HEK293T (cell line): ENCODE results near the gene NEK6.

Experiments
- CTCF ChIA-PET: fragments of 350-600 bp; formaldehyde crosslinking; extraction: SDS; loops from one replicate; lab custom pipeline; 2021; ENCODE audit warnings: antibody characterized with exemption, inconsistent platforms; lab: Yijun Ruan, JAX
- POLR2A ChIA-PET: fragments of 350-600 bp; formaldehyde crosslinking; extraction: SDS; loops from one replicate; lab custom pipeline; 2020; ENCODE audit warnings: antibody characterized with exemption, inconsistent platforms; lab: Yijun Ruan, JAX
- DNase-seq: peaks from one replicate; pipeline ENCODE4 v3.0.0; 2012; ENCODE audit warnings: mixed read lengths; ENCODE audit errors: extremely low spot score
- ARNT ChIP-seq: fragments of 450-650 bp; IDR thresholded peaks from 2 replicates; pipeline ENCODE4 v1.6.1; 2017; ENCODE audit warnings: mild to moderate bottlenecking
- BHLHE40 ChIP-seq: fragments of 450-650 bp; IDR thresholded peaks from 2 replicates; pipeline ENCODE4 v1.6.1; 2016; ENCODE audit warnings: mild to moderate bottlenecking, moderate library complexity, borderline replicate concordance
- CTBP1 ChIP-seq: fragments of 450-650 bp; IDR thresholded peaks from 2 replicates; pipeline ENCODE4 v1.6.1; 2016; ENCODE audit warnings: borderline replicate concordance
- ELF4 ChIP-seq: fragments of 450-650 bp; IDR thresholded peaks from 2 replicates; pipeline ENCODE4 v1.6.1; 2017; ENCODE audit warnings: antibody characterized with exemption
- FOXK2 ChIP-seq: fragments of 450-650 bp; IDR thresholded peaks from 2 replicates; pipeline ENCODE4 v1.6.1; 2016; ENCODE audit warnings: mild to moderate bottlenecking
- FOXM1 ChIP-seq: fragments of 450-650 bp; IDR thresholded peaks from 2 replicates; pipeline ENCODE4 v1.6.1; 2017; ENCODE audit warnings: mild to moderate bottlenecking, borderline replicate concordance
- HDGF ChIP-seq: fragments of 450-650 bp; IDR thresholded peaks from 2 replicates; pipeline ENCODE4 v1.6.1; 2017; ENCODE audit warnings: antibody characterized with exemption, borderline replicate concordance
- L3MBTL2 ChIP-seq: fragments of 450-650 bp; conservative IDR thresholded peaks from 2 replicates; pipeline ENCODE4 v1.6.1; 2016; ENCODE audit warnings: mild to moderate bottlenecking
- LEF1 ChIP-seq: fragments of 450-650 bp; IDR thresholded peaks from 2 replicates; pipeline ENCODE4 v1.6.1; 2017; ENCODE audit warnings: mild to moderate bottlenecking, borderline replicate concordance
- NFRKB ChIP-seq: fragments of 450-650 bp; IDR thresholded peaks from 2 replicates; pipeline ENCODE4 v1.6.1; 2016; ENCODE audit warnings: mild to moderate bottlenecking, moderate library complexity
- PKNOX1 ChIP-seq: fragments of 450-650 bp; IDR thresholded peaks from 2 replicates; pipeline ENCODE4 v1.6.1; 2016
- SP1 ChIP-seq: fragments of 450-650 bp; IDR thresholded peaks from 2 replicates; pipeline ENCODE4 v1.6.1; 2017
- SUZ12 ChIP-seq: fragments of 450-650 bp; IDR thresholded peaks from 2 replicates; pipeline ENCODE4 v1.6.1; 2016; ENCODE audit warnings: mild to moderate bottlenecking
- TARDBP ChIP-seq: fragments of 450-650 bp; IDR thresholded peaks from 2 replicates; pipeline ENCODE4 v1.6.1; 2016
- ZNF384 ChIP-seq: fragments of 450-650 bp; IDR thresholded peaks from 2 replicates; pipeline ENCODE4 v1.6.1; 2016

NEK6 gene

GRCh38 chr9:124304285-124304684, 46.5 kb downstream of the NEK6 start:
- ChIA-PET CTCF (no interaction called here), POLR2A (no interaction called here)
- TF ChIP-seq ARNT: no peak
- TF ChIP-seq TARDBP: no peak
- no peak for TF ChIP-seq FOXK2
- TF ChIP-seq FOXM1: no peak
- no peak for DNase-seq

- no peak for TF ChIP-seq L3MBTL2
- DNase-seq: no peak
- ChIA-PET CTCF (no interaction called here), POLR2A (interaction anchor here (1.0 kb wide), 1 partner anchor 9 kb away, joined by 3 read pairs; no protein-coding TSS in a partner anchor)
Observed at GRCh38 chr9:124306098-124306735, 48.5 kb downstream of the NEK6 start.

GRCh38 chr9:124307379-124308030, 49.8 kb downstream of the NEK6 start:
- DNase-seq: no peak
- POLR2A ChIA-PET: no interaction called here
- CTCF ChIA-PET: no interaction called here
- TF ChIP-seq ZNF384: no peak
- no peak for TF ChIP-seq SP1
- no peak for TF ChIP-seq ARNT
- TF ChIP-seq BHLHE40: no peak
- TF ChIP-seq SUZ12: no peak

GRCh38 chr9:124308606-124309491, 51.1 kb downstream of the NEK6 start:
- no peak for TF ChIP-seq BHLHE40
- TF ChIP-seq LEF1: no peak
- ChIA-PET POLR2A (no interaction called here), CTCF (no interaction called here)
- no peak for DNase-seq

GRCh38 chr9:124309667-124310084, 51.9 kb downstream of the NEK6 start:
- no peak for DNase-seq
- CTCF ChIA-PET: no interaction called here
- POLR2A ChIA-PET: no interaction called here
- TF ChIP-seq NFRKB (no peak), ZNF384 (no peak), TARDBP (no peak), LEF1 (no peak), SP1 (no peak), FOXM1 (no peak), HDGF (no peak), ARNT (no peak), BHLHE40 (no peak), PKNOX1 (no peak)

- DNase-seq: no peak
- POLR2A ChIA-PET: interaction anchor here (0.6 kb wide), 1 partner anchor 18 kb away, joined by 3 read pairs; no protein-coding TSS in a partner anchor
- CTCF ChIA-PET: no interaction called here
- no peak for TF ChIP-seq HDGF
- TF ChIP-seq ELF4: no peak
- no peak for TF ChIP-seq BHLHE40
- no peak for TF ChIP-seq SP1
- TF ChIP-seq NFRKB: no peak
- TF ChIP-seq FOXK2: no peak
- TF ChIP-seq CTBP1: no peak
- no peak for TF ChIP-seq L3MBTL2
- no peak for TF ChIP-seq FOXM1
- TF ChIP-seq ARNT: no peak
- no peak for TF ChIP-seq SUZ12
- no peak for TF ChIP-seq ZNF384
- no peak for TF ChIP-seq TARDBP
- no peak for TF ChIP-seq LEF1
- no peak for TF ChIP-seq PKNOX1
Observed at GRCh38 chr9:124311283-124311682, 53.5 kb downstream of the NEK6 start.
